Measurements from ENCODE around the gene RNH1. TPM values are rescaled to one million over a fixed set of nuclear protein-coding genes. Genes with fewer than 3 reads are reported as not detected.

The RNH1 gene
- total RNA-seq = 100 to 1,000 TPM; 218 to 259 (median 230) TPM

DNA sequence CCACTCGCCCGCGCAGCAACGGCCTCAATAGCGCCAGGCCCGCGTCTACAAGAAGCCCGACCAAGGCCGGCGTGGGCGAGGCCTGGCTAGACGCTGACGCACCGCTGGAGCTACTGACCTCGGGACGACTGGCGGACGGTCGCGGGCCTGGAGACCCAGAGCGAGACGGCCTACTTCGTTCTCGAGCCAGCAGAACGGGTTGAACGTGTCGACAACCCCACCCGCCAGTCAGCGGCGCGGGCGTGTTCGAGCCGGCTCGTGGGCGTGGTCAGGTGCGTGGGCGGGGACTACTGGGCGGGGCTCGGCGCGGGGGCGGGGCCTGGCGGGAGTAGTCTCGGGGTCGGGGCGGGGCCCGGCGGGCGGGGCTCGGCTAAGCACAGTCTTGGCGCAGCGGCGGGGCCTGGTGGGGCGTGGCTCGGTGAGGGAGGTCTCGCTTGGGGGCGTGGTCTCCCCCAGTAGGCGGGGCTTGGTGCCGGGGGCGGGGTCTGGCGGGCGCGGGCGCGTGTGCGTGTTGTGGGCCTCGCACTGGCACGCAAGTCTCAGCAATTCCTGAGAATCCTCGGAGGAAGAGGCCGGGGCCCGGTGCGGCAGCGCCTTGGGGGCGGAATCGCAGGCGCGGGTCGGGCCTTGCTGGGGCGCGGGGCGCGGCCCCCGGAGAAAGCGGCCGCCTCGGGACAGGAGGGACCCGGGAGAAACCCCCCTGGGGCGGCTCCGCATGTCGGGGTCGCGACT is at the start of gene RNH1:
Gene RNH1, minus strand, starts transcription at position 248 of the 732 bp plus-strand sequence. CDS start 5,080 bp downstream, outside the sequence.
- TF ChIP-seq, protein P1, sequence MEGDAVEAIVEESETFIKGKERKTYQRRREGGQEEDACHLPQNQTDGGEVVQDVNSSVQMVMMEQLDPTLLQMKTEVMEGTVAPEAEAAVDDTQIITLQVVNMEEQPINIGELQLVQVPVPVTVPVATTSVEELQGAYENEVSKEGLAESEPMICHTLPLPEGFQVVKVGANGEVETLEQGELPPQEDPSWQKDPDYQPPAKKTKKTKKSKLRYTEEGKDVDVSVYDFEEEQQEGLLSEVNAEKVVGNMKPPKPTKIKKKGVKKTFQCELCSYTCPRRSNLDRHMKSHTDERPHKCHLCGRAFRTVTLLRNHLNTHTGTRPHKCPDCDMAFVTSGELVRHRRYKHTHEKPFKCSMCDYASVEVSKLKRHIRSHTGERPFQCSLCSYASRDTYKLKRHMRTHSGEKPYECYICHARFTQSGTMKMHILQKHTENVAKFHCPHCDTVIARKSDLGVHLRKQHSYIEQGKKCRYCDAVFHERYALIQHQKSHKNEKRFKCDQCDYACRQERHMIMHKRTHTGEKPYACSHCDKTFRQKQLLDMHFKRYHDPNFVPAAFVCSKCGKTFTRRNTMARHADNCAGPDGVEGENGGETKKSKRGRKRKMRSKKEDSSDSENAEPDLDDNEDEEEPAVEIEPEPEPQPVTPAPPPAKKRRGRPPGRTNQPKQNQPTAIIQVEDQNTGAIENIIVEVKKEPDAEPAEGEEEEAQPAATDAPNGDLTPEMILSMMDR (IDR thresholded peaks at IDR 0.05) = no peak
- peak; percentile 99 for DNase-seq (ENCODE audit: low spot score)
- ATAC-seq (ENCODE audit: low FRiP score) = peak; percentile 84

DNA sequence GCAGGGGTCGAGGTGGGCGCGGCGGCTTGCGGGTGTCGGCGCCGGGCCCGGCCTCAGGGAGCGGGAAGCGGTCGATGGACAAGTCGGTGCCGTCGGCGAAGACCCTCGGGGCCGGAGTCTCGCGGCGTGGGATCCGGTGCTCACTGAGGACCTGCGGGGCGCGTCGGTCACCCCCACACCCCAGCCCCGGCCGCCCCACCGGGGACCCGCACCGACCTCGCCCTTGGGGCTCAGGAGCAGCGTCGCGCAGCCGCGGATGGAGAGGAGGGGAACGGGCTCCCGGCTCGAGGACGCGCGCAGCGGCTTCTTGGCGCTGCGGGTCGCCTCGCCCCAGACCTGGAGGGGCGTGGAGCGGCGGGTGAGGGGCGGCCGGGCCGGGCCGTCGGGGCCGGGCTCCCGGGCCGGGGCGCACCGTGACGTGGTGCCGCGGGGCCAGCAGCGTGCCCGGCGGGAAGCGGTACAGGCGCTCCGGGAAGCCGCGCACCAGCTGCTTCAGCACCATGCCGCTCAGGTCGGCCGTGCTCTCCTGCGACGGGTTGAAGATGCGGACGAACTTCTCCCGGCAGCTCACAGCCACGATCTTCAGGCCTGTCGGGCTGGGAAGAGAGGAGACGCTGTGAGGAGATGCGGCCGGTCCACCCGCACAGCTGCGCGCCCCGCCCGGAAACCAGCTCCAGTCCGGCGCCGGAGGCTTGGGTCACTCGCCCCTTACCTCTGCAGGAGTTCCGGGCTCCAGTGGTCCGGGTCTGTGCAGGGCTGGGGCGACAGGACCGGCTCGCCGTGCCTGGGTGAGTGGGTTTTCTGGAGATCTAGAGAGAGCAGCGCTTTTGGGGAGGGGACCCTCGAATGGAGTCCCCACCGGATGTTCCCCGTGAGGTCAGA is 49.0 kb upstream of the RNH1 start:
- DNase-seq (ENCODE audit: low spot score) = no peak
- TF ChIP-seq, protein P1 (IDR thresholded peaks at IDR 0.05) = no peak

DNA sequence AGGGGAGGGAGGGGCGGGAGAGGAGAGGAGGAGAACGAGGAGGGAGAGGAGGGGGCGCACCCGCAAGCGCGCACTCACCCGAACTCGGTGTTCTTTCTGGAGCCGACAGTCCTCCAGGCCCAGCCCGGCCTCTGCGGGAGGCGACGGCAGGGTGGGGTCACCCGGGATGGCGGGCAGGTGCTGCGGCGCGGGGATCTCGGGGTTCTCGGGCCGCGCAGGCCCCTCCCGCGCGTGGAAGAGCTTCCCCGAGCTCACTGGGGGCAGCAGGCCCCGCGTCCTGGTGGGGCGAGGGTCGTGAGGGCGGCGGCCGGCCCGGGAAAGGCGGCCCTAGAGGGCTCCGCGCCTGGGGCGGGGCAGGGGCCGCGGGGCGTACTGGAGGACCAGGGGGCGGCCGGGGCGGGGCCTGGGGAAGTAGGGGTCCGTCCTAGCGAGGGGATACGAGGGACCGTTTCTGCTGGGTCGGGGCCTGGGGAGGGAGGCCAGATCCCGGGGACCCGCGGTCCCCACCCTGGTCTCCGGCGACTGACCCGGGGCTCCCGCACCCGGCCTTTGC is 48.3 kb upstream of the RNH1 start:
- DNase-seq (ENCODE audit: low spot score) = no peak
- no peak for ATAC-seq (ENCODE audit: low FRiP score)
- TF ChIP-seq, protein P1 (IDR thresholded peaks at IDR 0.05) = no peak

More for the DNA sequence above, 49.0 kb upstream of the RNH1 start:
- no peak for ATAC-seq (ENCODE audit: low FRiP score)

- ATAC-seq (ENCODE audit: low FRiP score) (peak; percentile 33), DNase-seq (ENCODE audit: low spot score) (no peak)
- TF ChIP-seq, protein P1 (IDR thresholded peaks at IDR 0.05) = no peak
These were observed 47.6 kb upstream of the RNH1 start for GRCh38 chr11:554428-555226.

DNA sequence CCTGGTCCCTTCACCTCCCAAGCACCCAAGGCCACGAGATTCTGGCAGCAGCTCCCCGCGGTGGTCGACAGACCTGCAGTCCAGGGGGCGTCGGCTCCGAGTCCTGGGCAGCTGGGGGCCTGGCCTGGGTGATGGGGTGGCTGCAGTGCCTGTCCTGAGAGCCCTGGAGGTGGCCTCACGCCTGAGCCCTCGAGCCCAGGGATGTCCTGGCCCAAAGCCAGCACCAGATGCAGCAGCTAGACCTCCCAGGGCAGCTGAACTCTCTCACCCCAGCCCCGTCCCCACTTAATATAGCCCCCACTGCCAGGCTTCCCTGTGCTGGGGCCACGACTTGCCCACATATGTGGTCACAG is 46.9 kb upstream of the RNH1 start:
- ATAC-seq (ENCODE audit: low FRiP score) = no peak
- DNase-seq (ENCODE audit: low spot score) = no peak
- TF ChIP-seq, protein P1 (IDR thresholded peaks at IDR 0.05) = no peak
